OCI-M2 (cell line): ENCODE results near the gene TP53I11.

ENCODE experiments used
- DNase-seq: peaks from one replicate; lab custom pipeline; 2025; ENCODE audit not compliant: unreplicated experiment; lab: John Stamatoyannopoulos, UW

TP53I11 gene

DNA sequence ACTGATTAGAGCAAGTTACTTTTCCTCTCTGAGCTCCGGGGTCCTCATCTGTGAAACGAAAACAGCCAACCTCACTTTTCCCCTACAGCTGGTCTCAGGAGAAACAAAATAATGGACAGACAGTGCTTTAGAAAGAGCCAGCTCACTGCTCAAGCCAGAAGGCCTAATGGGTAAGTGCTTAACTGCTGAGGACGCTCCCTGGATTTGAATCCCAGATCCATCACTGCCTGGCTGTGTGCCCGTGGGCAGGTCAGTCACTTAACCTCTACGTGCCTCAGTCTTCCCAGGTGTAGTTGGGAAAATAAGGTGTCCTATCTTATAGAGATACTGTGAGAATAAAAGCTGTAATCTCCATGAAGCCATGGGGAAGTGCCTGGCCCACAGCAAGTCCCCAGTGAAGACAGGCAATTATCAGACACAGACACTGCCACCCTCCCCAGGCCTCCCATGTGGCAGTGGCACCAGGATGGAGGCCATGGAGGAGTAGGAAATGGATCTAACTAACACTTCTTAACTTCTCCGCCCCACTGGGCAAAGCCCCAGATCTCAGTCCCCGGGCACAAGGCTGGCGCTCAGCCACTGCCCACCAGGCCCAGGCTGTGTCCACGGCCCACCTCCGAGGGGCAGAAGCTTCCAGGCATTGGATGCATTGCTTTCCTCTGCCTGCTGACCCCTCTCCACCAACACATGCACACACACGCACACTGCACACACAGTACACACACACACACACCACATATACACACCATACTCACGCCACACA is 9.2 kb downstream of the TP53I11 start:
- no peak for DNase-seq

- DNase-seq = no peak
Measured at GRCh38 chr11:44940835-44941234, 9.8 kb downstream of the TP53I11 start.

GRCh38 chr11:44940404-44940803 is 10.3 kb downstream of the TP53I11 start:
- DNase-seq = no peak

GRCh38 chr11:44939673-44940395 is 10.8 kb downstream of the TP53I11 start:
- no peak for DNase-seq

GRCh38 chr11:44938066-44938691 is 12.5 kb downstream of the TP53I11 start:
- no peak for DNase-seq

DNA sequence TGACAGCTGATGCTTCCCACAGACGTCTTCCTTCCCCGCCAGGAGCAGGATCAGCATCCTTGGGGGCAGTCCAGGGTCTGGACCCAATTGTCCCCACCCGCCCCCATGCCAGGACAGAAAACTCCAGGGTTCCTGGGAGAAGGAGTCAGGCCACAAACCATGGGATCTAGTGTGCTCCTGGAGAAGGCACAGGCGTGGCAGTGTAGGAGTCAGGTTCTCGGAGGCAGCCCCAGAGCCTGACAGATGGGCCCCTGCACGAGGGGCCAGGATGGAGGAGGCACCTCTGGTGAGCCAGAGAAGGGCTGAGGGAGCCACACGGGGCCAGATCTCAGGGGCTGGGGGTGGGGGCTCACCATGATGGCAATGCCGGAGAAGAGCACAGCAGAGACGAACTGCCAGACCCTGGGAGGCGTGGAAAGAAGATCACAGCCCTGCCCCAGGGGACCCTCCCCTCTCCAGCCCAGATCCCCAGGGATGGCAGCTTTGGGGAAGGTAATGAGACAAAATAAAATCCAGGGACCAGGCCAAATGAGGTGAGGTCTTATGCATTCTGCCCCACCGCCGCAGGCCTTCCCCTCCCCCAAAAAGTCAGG is 13.6 kb downstream of the TP53I11 start:
- DNase-seq = no peak

- peak; percentile 19 for DNase-seq
Measured at GRCh38 chr11:44936525-44936924, 14.2 kb downstream of the TP53I11 start.

GRCh38 chr11:44934735-44935250 is 15.9 kb downstream of the TP53I11 start:
- no peak for DNase-seq

- no peak for DNase-seq
Measured at GRCh38 chr11:44934110-44934509, 16.6 kb downstream of the TP53I11 start.

- DNase-seq = no peak
Measured at GRCh38 chr11:44931466-44931865, 19.2 kb downstream of the TP53I11 start.

DNA sequence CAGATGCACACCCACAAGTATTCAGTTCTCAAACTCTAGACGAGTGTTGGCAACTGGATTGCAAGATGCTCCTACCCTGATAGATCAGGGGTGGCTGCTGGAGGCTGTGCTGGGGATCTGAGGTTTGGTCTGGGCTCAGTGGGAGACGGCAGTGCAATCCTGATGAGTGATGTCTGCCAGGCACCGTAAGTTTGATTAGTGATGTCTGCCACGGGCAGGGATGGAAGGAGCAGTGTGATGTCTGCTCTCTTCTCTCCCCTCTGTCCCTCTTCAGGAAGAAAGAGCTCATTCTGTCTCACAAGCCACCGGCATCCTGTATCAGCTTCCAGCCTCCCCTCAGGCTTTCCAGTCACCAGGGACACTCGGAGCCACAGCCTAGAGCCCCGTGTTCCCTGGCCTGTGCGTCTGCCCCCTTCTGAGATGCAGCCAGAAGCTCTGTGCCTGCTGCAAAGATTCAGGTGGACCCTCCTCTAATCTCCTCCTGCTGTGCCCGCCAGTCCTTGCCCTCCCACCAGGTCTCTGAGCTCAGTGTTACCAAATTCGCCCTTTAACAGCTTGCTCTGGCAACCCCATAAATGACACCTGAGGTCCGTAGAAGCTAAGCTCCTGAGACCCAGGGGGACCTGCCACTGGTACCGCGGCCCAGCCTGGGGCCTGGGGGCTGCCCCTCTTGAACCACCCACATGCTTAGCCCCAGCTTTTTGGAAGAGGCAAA is 19.9 kb downstream of the TP53I11 start:
- no peak for DNase-seq

DNA sequence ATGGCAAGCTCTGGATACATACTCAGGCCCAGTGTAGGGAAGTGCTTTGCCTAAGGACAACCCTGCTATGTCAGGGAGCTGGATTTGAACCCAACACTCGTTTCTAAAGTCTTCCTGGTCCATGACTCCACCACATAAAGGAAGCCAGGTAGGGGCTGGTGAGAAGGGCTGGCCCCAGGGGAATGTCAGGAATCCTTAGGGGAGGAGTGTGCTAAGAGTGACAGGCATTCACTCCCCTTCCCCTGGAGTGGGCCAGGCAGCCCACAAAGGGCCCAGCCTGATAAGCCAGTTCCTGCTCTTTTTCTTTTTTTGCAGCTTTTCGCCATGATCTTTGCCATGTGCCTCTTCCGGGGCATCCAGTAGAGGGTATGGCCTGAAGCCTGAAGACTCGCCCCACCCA is 21.9 kb downstream of the TP53I11 start:
- DNase-seq = no peak

DNA sequence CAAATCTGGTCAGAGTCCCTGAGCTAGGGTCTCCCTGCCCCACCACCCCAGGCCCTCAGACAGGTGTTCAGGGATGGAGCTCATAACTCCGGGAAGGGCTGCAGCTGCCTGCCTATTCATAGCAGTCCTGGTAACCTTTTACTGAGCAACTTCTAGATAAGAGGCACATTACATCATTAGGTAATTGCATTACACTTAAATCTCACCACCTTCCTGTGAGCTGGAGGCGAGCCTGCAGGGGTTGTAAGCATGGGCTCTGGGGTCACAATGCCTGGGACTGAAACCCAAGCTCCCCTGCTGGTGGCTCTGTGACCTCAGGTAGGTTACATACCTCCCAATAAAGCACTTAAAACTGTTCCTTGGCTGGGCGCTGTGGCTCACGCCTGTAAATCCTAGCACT is 22.5 kb downstream of the TP53I11 start:
- no peak for DNase-seq

GRCh38 chr11:44927174-44927661 is 23.5 kb downstream of the TP53I11 start:
- DNase-seq = no peak

DNA sequence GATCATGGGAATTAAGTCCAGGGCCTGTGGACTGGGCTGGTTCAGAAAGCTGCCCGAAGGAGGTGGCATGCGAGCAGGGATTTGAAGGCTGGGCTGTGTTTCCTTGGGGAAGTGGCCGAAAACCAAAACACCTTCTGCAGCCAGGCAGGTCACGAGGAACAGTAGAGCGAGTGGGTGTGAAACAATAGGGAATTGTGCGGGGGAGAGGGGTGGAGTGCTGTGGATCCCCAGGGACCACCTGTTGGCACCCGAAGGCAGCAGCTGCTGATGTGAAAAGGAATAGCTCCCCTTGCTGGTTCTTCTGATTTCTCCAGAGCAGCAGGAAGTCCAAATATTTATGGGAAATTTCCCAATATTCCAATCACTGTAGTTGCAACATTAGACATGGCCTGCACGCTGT is 24.6 kb downstream of the TP53I11 start:
- no peak for DNase-seq

GRCh38 chr11:44923806-44924205 is 26.9 kb downstream of the TP53I11 start:
- no peak for DNase-seq

GRCh38 chr11:44923115-44923514 is 27.6 kb downstream of the TP53I11 start:
- DNase-seq = no peak

GRCh38 chr11:44920451-44920850 is 30.2 kb downstream of the TP53I11 start:
- DNase-seq = no peak

DNA sequence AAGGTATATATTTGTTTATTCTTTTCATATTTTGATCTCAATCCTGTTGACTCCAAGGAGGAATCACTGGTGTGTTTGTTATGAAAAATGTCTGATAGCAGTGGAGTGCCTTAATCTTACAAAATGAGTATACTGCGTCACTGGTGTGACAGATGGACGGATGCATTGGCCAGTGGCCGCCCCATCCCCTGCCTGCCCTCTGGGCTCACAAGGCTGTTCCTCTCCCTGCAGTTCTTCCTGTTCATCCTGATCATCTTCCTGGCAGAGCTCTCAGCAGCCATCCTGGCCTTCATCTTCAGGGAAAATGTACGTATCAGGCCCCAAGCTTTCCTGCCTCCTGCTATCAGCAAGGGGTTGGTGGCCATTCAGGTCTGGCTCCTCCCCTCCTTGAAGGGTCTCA is 32.9 kb downstream of the TP53I11 start:
- no peak for DNase-seq

- DNase-seq = no peak
Measured at GRCh38 chr11:44916801-44917385, 33.8 kb downstream of the TP53I11 start.
